Liver (tissue), 9 donors: ENCODE data around the gene ARHGAP9. TPM values are rescaled to one million over a fixed set of nuclear protein-coding genes. Genes with fewer than 3 reads are reported as not detected.

ENCODE experiments used
- DNase-seq: peaks from one replicate; pipeline ENCODE4 v3.0.0-alpha.2; 2017; ENCODE audit warnings: low spot score
- H3K27ac ChIP-seq, 2 donors: one replicate each; pipeline ENCODE4 v1.7.0; 2013; ENCODE audit warnings: inconsistent platforms in 2 of 2, low read length in 2 of 2, control low read depth in 1 of 2, low read depth in 1 of 2, mild to moderate bottlenecking in 1 of 2
- H3K27me3 ChIP-seq, 4 donors: one replicate each; pipeline versions ENCODE4 v1.6.1 to v1.7.0; 2013; ENCODE audit warnings: low read length in 3 of 4, inconsistent platforms in 1 of 4, mild to moderate bottlenecking in 1 of 4, moderate library complexity in 1 of 4; ENCODE audit not compliant: control insufficient read depth in 4 of 4, insufficient read depth in 4 of 4
- H3K36me3 ChIP-seq, 4 donors: one replicate each; pipeline versions ENCODE4 v1.6.1 to v1.7.0; 2013; ENCODE audit warnings: low read length in 3 of 4, mild to moderate bottlenecking in 3 of 4, low read depth in 1 of 4, moderate library complexity in 1 of 4; ENCODE audit not compliant: control insufficient read depth in 4 of 4, insufficient read depth in 3 of 4
- H3K4me1 ChIP-seq, 4 donors: one replicate each; pipeline versions ENCODE4 v1.6.1 to v1.7.0; 2013; ENCODE audit warnings: low read length in 3 of 4, mild to moderate bottlenecking in 3 of 4, moderate library complexity in 1 of 4; ENCODE audit not compliant: control insufficient read depth in 4 of 4, insufficient read depth in 4 of 4
- H3K4me3 ChIP-seq, 3 donors: one replicate each; pipeline versions ENCODE4 v1.6.1 to v1.7.0; 2013; ENCODE audit warnings: low read length in 3 of 3, control low read depth in 1 of 3, low read depth in 1 of 3, mild to moderate bottlenecking in 1 of 3
- H3K9ac ChIP-seq, 2 donors: one replicate each; pipeline ENCODE4 v1.7.0; 2013; ENCODE audit warnings: low read length in 2 of 2, mild to moderate bottlenecking in 2 of 2, moderate library complexity in 2 of 2, control low read depth in 1 of 2, low read depth in 1 of 2
- H3K9me3 ChIP-seq, 4 donors: one replicate each; pipeline versions ENCODE4 v1.6.1 to v1.7.0; 2013; ENCODE audit warnings: low read length in 3 of 4; ENCODE audit not compliant: control insufficient read depth in 4 of 4
- EGR1 ChIP-seq, 2 donors: IDR thresholded peaks; 2 replicates each; pipeline ENCODE4 v1.6.1; 2016 to 2018; ENCODE audit warnings: antibody characterized with exemption in 2 of 2, low read depth in 2 of 2
- FOXA1 ChIP-seq: IDR thresholded peaks from 2 replicates; pipeline ENCODE4 v1.6.1; 2016; ENCODE audit warnings: antibody characterized with exemption
- FOXA2 ChIP-seq: IDR thresholded peaks from 2 replicates; pipeline ENCODE4 v1.6.1; 2016; ENCODE audit warnings: antibody characterized with exemption
- GABPA ChIP-seq, 2 donors: IDR thresholded peaks in 1 of 2; conservative IDR thresholded peaks in 1 of 2; 2 replicates each; pipeline ENCODE4 v1.6.1; 2016; ENCODE audit warnings: antibody characterized with exemption in 2 of 2, mild to moderate bottlenecking in 1 of 2, moderate library complexity in 1 of 2
- HNF4A ChIP-seq, 2 donors: conservative IDR thresholded peaks; 2 replicates each; pipeline ENCODE4 v1.6.1; 2016; ENCODE audit warnings: antibody characterized with exemption in 2 of 2, mild to moderate bottlenecking in 2 of 2
- HNF4G ChIP-seq: IDR thresholded peaks from 2 replicates; pipeline ENCODE4 v1.6.1; 2016; ENCODE audit warnings: antibody characterized with exemption
- JUND ChIP-seq, 2 donors: IDR thresholded peaks; 2 replicates each; pipeline ENCODE4 v1.6.1; 2016; ENCODE audit warnings: antibody characterized with exemption in 2 of 2
- RAD21 ChIP-seq, 2 donors: IDR thresholded peaks; 2 replicates each; pipeline ENCODE4 v1.6.1; 2016; ENCODE audit warnings: antibody characterized with exemption in 2 of 2, mild to moderate bottlenecking in 2 of 2
- REST ChIP-seq: IDR thresholded peaks from 2 replicates; pipeline ENCODE4 v1.6.1; 2016; ENCODE audit warnings: antibody characterized with exemption, mild to moderate bottlenecking
- SP1 ChIP-seq: IDR thresholded peaks from 2 replicates; pipeline ENCODE4 v1.6.1; 2018; ENCODE audit warnings: antibody characterized with exemption, mild to moderate bottlenecking
- TAF1 ChIP-seq: conservative IDR thresholded peaks from 2 replicates; pipeline ENCODE4 v1.6.1; 2016; ENCODE audit warnings: antibody characterized with exemption, mild to moderate bottlenecking
- YY1 ChIP-seq: IDR thresholded peaks from 2 replicates; pipeline ENCODE4 v1.6.1; 2016; ENCODE audit warnings: antibody characterized with exemption, mild to moderate bottlenecking
- ZBTB33 ChIP-seq: IDR thresholded peaks from 2 replicates; pipeline ENCODE4 v1.6.1; 2016; ENCODE audit warnings: antibody characterized with exemption
- WGBS: extraction: QIAGEN DNeasy Blood & Tissue Kit; methylation state at CpG from one replicate; pipeline ENCODE4 v1.1.7; 2013; 5-methylcytosine and 5-hydroxymethylcytosine counted together
- polyA plus RNA-seq, 2 donors: library from polyadenylated mRNA; stranded (reverse) in 1 of 2; unstranded in 1 of 2; fragments of 200-250 nt in 1 of 2; fragments of >200 nt in 1 of 2; fragmentation: Nextera tagmentation in 1 of 2; extraction: Ambion mirVana in 1 of 2; gene quantifications; one replicate each; pipeline versions ENCODE4 v1.2.1 to v1.2.3, GENCODE V29; 2013 to 2015
- total RNA-seq, 2 donors: library from RNA; depleted of rRNA; stranded (reverse); fragments of >200 nt; gene quantifications; one replicate each; pipeline ENCODE4 v1.2.3, GENCODE V29; 2014
- TF ChIP-seq, protein P1 (sequence below): fragments of 150-350 bp; IDR thresholded peaks from 2 replicates; pipeline ENCODE4 v1.5.1; 2017; ENCODE audit warnings: improper control_type of control experiment, low read depth, low read length; ENCODE audit not compliant: missing input control
- TF ChIP-seq, protein P2 (sequence below): IDR thresholded peaks from 2 replicates; pipeline ENCODE4 v1.6.1; 2016; ENCODE audit warnings: antibody characterized with exemption
- donor health status: healthy.
- donor health status: healthy.
- donor health status: healthy.
- donor health status: healthy.
- donor health status: healthy.

Gene ARHGAP9
- total and polyA plus RNA-seq, 4 donors = 3.0 to 12.0 (median 7.1) TPM

- Histone ChIP-seq H3K9me3 (no peaks in the 10 kb centered on the region), H3K4me1 (peaks cover 0 to 21% (median 5%) of the 10 kb centered on the region in 4 donors), H3K4me3 (peak overlapping the region in 1 of 3 donors; percentile 14), H3K27ac (peak overlapping the region; percentile 90 to 93), H3K27me3 (no peaks in the 10 kb centered on the region), H3K36me3 (no peaks in the 10 kb centered on the region), H3K9ac (no peak overlapping the region)
- TF ChIP-seq SP1 (no peak), RAD21 (IDR thresholded peaks at IDR 0.05) (no peak), EGR1 (IDR thresholded peaks at IDR 0.05; ENCODE audit: low read depth in 2 of 2) (no peak), ZBTB33 (no peak), HNF4A (conservative IDR thresholded peaks at IDR 0.05) (no peak), FOXA1 (no peak), REST (no peak), TAF1 (no peak)
- TF ChIP-seq, protein P1, sequence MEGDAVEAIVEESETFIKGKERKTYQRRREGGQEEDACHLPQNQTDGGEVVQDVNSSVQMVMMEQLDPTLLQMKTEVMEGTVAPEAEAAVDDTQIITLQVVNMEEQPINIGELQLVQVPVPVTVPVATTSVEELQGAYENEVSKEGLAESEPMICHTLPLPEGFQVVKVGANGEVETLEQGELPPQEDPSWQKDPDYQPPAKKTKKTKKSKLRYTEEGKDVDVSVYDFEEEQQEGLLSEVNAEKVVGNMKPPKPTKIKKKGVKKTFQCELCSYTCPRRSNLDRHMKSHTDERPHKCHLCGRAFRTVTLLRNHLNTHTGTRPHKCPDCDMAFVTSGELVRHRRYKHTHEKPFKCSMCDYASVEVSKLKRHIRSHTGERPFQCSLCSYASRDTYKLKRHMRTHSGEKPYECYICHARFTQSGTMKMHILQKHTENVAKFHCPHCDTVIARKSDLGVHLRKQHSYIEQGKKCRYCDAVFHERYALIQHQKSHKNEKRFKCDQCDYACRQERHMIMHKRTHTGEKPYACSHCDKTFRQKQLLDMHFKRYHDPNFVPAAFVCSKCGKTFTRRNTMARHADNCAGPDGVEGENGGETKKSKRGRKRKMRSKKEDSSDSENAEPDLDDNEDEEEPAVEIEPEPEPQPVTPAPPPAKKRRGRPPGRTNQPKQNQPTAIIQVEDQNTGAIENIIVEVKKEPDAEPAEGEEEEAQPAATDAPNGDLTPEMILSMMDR = no peak
- TF ChIP-seq, protein P2, sequence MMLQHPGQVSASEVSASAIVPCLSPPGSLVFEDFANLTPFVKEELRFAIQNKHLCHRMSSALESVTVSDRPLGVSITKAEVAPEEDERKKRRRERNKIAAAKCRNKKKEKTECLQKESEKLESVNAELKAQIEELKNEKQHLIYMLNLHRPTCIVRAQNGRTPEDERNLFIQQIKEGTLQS = no peak
- DNase-seq = no peak
- 78% methylated on average over 3 of the region's 3 CpGs for WGBS
Observed at GRCh38 chr12:57433370-57433769, 46.3 kb downstream of the ARHGAP9 start.

DNA sequence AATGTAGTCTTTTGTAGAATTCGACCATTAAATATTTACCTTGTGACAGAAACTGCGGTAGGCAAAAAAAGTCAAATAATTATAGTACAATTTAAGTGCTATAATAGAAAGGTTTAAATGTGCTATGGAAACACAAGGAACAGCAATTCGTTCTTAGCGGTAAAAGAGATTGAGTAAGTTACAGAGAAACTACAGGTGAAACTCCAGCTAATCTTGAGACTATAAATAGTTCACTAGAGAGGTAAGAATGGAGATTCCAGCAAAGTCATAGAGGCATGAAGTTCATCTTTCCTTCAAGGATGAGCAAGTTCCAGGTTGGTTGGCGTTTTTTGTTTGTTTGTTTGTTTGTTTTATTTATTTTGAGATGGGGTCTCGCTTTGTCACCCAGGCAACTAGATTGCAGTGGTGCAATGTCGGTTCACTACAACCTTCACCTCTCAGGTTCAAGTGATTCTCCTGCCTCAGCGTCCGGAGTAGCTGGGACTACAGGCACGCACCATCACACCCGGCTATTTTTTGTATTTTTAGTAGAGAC lies 47.9 kb downstream of the ARHGAP9 start:
- 40% methylated on average over 11 of the region's 11 CpGs for WGBS
- no peaks in the 10 kb centered on the region for H3K36me3 ChIP-seq
- H3K27ac ChIP-seq = peak overlapping the region; percentile 98 to 99
- no peak for DNase-seq
- no peaks in the 10 kb centered on the region for H3K27me3 ChIP-seq
- no peaks in the 10 kb centered on the region for H3K9me3 ChIP-seq
- peak overlapping the region; percentile 61 to 92 (median 72) for H3K4me3 ChIP-seq
- peak overlapping the region; percentile 98 to 100 for H3K9ac ChIP-seq
- TF ChIP-seq JUND (IDR thresholded peaks at IDR 0.05) (no peak), FOXA2 (no peak), YY1 (peak; percentile 29), GABPA (IDR thresholded peaks at IDR 0.05 in 1 of 2, conservative IDR thresholded peaks at IDR 0.05 in 1 of 2) (no peak), ZBTB33 (no peak), HNF4G (no peak)
- TF ChIP-seq, protein P1 = no peak
- H3K4me1 ChIP-seq = peaks cover 0 to 17% (median 2%) of the 10 kb centered on the region in 4 donors
